HG03064 (cell line): ENCODE measurements around the gene CCM2L.

ENCODE experiments used
- ATAC-seq: cut with Tn5 transposase; IDR thresholded peaks from one replicate; pipeline ENCODE4 v1.9.1; 2021; ENCODE audit warnings: low read depth; ENCODE audit not compliant: unreplicated experiment

Gene CCM2L

DNA sequence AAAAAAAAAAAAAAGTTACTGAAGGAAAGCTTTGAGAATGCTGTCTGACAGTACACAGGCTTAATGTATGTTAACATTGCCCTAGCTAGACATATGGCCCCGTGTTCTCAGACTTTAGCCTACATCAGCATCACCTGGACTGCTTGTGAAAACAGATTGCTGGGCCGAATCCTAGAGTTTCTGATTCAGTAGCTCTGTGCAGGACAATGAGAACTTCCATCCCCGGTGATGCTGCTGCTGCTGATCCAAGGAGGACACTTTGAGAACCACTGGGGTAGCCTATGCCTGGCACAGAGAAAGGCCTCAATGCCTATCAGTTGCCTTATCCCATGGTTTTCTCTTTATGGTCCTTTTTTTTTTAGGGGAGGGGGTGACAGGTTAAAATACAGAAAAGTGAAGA, 43.4 kb downstream of the CCM2L start:
- no peak for ATAC-seq

DNA sequence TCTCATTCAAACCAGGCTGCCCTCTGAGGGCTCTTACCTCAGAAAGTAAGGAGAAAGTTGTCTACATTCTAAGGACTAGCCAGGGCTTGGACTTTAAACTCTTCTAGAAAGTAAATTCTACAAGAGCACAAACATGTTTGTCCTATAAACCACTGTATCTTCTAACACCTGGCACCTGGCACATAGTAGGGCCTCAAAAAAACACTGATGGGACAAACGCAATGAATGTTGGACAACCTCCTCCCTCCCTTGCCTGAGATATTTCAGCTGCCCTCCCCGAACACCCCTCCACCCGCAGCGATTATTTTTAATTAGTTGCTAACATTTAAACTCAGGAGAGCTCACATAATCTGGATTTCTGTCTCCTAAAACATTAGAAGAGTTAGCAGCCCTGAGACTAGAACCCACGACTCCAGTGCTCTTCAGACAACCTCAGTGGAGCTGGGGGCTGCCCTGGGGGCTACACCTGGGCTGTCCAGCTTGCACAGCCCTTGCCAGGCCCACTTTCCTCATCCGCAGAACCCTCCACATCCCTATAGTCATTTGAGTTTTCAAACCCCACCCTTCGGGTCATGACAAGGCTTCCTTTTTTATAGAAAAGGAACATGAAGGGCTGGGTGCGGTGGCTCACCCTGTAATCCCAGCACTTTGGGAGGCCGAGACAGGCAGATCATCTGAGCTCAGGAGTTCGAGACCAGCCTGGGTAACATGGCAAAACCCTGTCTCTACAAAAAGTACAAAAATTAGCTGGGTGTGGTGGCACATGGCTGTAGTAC, 46.7 kb downstream of the CCM2L start:
- ATAC-seq = no peak

DNA sequence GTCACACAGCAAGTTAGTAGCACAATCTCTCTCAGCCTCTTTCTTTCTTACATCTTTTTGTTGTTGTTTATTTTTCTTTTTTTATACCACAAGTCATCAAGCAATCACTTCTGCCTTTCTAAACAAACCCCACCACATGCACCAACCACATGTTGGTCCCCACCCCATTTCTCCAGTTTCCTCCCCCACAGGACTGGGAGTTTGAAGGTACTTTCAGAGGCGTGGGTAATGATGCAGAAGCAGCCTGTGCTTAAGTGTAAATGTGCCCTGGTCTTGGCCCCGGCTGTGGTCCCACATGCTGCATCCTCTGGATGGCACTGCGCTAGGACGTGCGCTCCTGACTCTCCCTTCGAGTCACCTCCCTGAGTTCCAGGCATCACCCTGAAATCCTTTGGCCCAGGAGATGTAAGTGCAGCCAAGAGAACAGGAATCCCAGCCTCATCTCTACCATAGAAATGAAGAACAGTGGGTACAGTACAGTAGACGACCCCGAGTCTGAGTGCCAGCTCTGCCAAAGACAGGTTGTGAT, 47.5 kb downstream of the CCM2L start:
- ATAC-seq = no peak

DNA sequence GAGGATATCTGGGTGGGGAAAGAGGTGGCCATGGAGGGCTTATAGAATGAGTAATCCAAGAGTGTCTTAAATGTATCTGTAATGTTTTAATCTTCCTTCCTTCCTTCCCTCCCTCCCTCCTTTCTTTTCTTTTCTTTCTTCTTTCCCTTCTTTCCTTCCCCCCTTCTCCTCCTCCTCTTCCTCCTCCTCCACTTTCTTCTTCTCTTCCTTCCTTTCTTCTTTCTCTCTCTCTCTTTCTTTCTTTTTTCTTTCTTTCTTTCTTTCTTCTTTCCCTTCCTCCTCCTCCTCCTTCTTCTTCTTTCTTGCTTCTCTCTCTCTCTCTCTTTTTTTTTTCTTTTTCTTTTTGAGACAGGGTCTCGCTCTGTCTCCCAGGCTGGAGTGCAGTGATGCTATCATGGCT, 49.0 kb downstream of the CCM2L start:
- ATAC-seq = no peak

DNA sequence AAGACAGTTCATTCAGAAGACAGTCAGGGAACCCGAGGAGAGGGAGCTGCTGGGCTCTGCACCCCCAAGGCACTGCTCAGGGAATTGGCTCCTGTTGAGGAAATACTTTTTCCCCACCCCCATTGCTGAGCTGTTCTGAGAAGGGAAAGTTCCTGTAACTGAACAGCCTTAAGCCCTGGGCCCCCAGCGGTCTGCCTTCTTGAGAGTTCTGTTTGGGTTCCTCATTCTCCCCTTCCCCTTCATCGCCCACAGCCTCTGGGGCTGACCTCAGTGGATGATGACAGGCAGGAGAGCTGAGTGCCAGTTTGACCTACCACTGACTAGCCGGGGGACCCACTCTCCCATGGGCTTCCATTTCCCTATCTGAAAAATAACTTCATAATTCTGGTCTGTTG, 52.5 kb downstream of the CCM2L start:
- no peak for ATAC-seq

DNA sequence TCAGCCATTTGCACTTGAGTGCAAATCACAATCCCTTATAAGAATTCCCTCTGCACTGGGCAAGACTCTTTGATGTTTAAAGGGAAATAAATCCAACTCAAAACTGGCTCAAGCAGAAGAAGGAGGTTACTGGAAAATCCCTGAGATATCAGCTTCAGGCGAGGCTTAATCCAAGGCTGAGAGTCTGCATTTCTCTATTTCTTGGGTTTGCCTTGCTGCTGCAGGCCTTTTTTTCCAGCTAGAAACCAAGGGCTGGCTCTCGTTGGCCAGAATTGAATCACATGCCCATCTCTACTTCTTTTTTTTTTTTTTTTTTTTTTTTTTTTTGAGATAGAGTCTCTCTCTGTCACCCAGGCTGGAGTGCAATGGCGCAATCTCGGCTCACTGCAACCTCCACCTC, 53.5 kb downstream of the CCM2L start:
- ATAC-seq = no peak

DNA sequence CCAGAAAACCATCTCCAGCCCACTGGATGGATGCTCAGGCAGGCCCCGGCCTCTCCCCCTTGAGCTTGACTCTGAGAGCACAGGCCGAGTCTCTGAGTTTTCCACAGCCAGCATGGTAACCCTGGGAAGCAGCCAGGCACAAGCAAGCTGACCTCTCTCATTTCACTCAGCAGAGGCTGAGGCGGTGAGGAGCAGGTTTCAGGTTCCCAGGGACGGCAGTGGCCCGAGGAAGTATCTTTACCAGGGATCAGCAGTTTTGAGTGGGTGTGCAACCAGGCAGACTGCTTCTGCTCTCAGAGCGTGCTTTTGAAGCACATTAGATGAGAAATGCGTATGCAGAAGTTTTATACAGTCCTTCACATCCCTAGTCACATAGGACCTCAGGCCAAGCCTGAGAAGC, 54.4 kb downstream of the CCM2L start:
- ATAC-seq = no peak

DNA sequence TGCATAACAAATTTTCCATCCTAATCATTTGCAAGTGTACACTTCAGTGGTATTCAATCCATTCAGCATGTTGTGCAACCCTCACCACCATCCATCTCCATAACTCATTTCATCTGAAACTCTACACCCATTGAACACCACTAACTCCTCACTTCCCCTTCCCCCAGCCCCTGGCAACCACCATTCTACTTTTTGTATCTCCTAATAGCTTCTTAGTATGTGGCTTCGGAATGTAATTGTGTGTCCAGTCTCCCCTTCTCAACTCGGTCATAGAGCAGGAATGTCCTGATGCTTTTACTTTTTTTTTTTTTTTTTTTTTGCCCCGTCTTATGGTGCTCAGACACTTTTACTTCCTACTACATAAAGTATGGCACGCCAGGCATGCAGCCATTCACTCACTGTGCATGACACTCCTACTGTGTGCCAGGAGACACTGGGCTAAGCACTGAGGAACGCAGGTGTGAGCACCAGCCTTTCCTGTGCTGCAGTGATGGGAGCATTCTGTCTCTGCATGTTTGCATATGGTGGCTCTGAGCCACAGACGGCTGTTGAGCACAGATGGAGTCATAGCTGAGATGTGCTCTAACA, 57.1 kb downstream of the CCM2L start:
- ATAC-seq = no peak

DNA sequence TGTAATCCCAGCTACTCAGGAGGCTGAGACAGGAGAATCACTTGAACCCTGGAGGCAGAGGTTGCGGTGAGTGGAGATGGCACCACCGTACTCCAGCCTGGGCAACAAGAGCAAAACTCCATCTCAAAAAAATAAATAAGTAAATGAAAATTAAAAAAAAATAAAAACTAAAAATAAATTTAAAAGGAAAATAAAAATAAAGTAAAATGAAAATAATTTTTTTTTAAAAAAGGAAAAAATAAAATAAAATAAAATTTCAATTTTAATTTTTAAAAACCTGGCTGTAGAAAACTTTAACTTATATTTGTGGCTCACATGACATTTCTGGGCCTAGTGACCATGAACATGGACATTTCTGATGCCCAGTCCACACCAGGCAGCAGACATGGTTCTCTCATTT, 57.9 kb downstream of the CCM2L start:
- no peak for ATAC-seq

DNA sequence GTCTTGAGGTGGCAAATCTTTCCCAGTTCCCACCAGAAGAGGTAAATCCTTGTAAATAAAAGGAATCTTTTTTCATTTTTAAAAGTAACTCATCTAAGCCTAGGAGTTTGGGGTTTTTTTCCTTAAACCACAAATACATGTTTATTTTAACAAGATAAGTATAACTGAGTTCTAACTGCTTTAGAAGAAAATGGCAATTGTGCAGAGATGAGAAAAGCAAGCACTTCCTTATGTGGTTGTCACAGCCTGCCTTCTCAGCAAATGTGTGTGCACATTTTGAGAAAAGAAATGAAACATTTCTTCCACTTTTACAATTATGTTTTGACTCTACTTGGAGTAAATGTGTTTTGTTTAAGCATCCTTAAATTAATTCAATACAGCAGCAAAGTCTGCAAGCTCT, 59.5 kb downstream of the CCM2L start:
- ATAC-seq = no peak

DNA sequence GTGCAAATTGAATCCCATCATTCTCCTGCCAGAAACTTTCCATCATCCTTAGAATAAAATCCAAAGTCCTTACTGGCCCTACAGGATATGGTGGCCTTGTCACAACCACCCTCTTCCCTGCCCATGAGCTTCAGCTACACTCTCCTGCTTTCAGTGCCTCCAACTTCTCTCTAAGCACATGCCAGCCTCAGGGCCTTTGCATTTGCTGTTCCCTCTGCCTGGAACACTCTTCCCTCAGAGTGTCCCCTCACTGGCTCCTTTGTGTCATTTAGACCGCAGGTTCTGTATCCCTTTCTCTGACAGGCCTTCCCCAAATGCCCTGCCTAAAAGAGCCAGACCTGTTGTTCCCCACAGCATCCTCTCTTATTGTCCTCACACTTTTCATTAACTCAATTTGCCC, 60.0 kb downstream of the CCM2L start:
- no peak for ATAC-seq

DNA sequence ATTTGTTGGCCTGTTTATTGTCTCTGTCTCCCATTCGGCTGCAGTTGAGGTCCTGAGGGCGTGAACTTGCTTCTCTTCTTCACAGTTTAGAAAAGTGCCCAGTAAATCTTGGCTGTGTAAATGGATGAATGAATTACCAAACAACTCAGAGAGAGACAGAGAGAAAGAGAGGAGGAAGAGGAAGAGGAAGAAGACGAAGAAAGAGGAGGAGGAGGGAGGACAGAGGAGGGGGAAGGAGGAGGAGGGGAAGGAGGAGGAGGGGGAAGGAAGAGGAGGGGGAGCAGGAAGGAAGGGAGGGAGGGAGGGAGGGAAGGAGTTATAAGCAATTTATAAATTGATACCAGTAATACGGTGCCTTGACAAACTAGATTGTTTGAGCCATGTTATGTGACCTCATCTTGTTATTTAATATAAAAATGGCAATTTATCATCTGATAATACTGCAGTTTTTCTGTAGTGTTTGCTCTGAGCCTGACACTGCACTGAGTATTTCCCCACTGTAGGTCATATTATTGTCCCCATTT, 60.5 kb downstream of the CCM2L start:
- ATAC-seq = no peak

DNA sequence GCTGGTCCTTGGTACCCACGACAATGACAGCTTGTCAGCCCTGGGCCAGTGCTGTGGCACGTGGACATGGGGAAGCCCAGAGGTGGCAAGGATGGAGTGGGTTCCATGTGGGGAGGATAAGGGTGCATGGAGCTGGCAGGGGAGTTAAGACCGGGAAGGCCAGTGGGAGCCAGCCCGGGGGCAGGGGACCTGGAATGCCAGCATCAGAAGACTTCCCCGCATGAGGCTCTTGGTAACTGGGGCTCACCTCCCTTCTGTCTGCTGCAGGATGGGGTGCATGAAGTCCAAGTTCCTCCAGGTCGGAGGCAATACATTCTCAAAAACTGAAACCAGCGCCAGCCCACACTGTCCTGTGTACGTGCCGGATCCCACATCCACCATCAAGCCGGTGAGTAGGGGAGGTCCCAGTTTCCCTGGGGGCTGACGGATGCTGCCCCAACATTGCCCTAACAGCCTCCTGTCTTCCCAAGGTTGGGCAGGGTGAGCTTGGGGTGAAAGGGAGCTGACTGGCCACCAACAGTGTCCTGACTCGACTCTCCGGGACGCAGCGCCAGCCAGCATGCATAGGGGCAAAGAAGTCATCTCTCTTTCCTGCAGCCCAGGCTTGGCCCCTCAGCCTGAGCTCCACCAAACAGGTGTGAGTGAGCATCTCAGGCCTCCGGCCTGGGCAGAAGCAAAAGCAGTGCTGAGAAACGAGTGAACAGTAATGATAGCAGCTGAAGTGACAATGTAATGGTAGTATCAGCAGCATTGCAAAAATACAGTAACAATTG, 61.3 kb downstream of the CCM2L start:
- ATAC-seq = no peak

DNA sequence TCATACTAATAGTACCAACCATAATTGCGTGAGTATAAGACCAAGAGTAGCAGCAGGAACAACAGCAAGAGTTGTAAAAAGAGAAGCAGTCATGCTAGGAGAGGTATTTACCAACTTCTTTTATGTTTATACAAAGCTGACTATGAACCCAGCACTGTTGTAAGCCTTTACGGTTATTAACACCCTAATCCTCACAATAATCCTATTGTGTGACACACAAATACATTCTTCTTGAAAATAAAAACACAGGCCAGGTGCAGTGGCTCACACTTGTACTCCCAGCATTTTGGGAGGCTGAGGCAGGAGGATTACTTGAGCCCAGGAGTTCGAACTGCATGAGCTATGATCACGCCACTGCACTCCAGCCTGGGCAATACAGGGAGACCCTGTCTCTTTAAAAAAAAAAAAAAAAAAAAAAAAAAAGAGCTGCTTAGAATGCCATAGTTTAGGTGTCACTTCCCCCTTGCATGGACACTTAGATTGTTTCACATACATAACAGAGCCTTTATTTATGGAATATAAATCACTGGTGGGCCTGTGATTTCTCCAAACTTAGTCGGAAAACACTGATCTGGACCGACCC, 62.0 kb downstream of the CCM2L start:
- ATAC-seq = no peak

DNA sequence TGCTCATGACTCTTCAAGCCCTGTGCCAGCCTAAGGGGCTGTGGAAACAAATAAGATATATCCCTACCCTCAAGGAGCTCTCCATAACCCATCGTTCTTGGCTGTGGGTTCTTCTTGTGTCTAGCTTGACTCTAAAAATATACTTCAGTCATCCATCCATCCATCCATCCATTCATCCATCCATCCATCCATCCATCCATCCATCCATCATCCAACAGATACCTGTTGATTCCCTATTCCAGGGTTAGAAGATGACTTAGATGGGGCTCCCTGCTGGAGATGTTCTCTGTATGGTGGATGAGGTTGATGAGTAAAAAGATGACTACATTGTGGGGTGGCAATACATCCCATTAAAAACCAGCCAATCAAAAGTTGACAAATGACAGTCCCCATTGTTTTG, 65.3 kb downstream of the CCM2L start:
- no peak for ATAC-seq

DNA sequence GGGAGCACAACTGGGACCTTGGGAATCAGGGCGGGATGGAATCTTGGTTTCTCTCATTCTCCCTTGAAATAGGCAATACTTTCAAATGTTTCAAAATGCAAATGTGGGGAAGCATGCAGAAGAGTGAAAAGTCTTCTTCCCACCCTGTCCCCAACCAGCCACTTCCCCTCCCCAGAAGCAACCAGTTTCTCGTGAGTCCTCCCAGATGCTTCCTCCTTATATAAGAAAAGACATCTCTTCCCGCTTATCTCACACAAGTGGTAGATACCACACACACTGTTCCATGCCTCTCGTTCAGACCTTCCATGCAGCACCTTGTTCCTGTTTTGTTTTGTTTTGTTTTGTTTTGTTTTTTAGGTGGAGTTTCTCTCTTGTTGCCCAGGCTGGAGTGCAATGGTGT, 67.0 kb downstream of the CCM2L start:
- no peak for ATAC-seq

DNA sequence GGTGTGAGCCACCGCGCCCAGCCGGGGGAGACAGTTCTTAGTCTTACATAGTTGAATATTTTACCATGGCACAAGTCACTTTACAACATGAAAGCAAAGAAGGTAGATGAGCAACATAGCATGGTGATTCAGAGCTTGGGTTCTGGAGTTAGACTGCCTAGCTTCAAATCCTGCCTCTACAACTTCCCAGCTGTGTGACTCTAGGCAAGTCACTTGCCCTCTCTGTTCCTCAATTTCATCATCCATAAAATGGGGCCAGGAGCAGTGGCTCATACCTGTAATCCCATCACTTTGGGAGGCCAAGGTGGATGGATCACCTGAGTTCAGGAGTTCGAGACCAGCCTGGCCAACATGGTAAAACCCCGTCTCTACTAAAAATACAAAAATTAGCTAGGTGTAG, 68.1 kb downstream of the CCM2L start:
- ATAC-seq = no peak

DNA sequence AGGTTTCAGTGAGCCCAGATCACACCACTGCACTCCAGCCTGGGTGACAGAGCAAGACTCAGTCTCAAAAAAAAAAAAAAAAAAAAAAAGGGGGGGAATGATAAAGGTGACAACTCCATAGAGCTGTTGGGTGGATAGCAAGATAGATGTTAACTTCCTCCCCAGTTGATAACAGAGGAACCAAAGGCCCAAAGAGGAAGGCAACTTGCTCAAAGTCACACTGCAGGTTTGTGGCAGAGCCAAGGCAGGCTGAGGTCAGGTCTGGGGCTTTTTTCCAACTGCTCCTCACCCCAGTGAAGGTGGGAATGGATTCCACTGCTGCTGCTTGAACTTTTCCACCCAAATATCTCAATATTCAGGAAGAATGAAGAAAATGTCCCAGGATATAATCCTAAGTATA, 68.6 kb downstream of the CCM2L start:
- no peak for ATAC-seq

DNA sequence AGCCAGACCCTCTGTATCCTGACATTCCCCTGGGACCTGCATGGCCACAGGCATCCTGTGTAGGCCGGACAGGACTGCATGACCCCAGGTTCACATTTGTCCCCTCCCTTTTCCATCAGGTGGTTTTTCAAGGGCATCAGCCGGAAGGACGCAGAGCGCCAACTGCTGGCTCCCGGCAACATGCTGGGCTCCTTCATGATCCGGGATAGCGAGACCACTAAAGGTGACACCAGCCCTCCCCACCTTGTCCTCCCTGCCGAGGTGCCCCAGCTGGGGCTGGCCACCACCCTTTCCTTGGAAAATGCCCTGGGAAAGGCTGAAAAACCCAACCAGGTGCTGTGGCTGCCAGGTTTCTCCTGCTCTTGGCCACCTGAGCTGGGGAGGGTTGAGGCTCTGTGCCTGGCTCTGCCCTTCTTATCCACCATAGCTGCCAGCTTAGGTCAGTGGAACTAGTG, 69.4 kb downstream of the CCM2L start:
- no peak for ATAC-seq

DNA sequence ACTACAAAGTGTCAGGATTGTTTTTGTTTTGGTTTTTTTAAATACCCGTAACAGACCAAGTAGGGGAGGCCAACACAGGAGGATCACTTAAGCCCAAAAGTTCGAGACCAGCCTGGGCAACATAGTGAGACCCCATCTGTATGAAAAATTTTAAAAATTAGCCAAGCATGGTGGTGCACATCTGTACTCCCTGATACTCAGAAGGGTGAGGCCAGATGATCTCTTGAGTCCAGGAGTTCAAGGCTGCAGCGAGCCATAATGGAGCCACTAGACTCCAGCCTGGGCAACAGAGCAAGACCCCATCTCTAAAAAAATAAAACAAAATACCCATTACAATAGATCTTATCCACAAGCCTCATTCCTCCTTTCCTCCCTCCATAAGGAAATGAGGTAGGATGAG, 70.5 kb downstream of the CCM2L start:
- ATAC-seq = no peak
